Lung (tissue), 12 donors: ENCODE results near the gene HAPSTR1. TPM values are rescaled to one million over a fixed set of nuclear protein-coding genes. Genes with fewer than 3 reads are reported as not detected.

Experiments
- ATAC-seq: fragments of 200-7000 bp; cut with Tn5 transposase; one replicate; pipeline ENCODE4 v1.9.1; 2020; ENCODE audit warnings: moderate number of reproducible peaks; ENCODE audit not compliant: insufficient read depth, low FRiP score
- DNase-seq, 3 donors: peaks; one replicate each; pipeline ENCODE4 v3.0.0-alpha.2; 2013 to 2017
- H3K27ac ChIP-seq, 2 donors: one replicate each; pipeline ENCODE4 v1.5.1; 2013; ENCODE audit warnings: mild to moderate bottlenecking in 2 of 2, moderate library complexity in 2 of 2, control low read depth in 1 of 2, inconsistent platforms in 1 of 2, low read depth in 1 of 2, low read length in 1 of 2
- H3K27me3 ChIP-seq, 3 donors: one replicate each; pipeline ENCODE4 v1.5.1; 2013; ENCODE audit warnings: low read length in 2 of 3; ENCODE audit not compliant: control insufficient read depth in 3 of 3, insufficient read depth in 3 of 3
- H3K36me3 ChIP-seq, 4 donors: one replicate each; pipeline ENCODE4 v1.5.1; 2013; ENCODE audit warnings: low read length in 4 of 4, mild to moderate bottlenecking in 1 of 4, moderate library complexity in 1 of 4; ENCODE audit not compliant: control insufficient read depth in 4 of 4, insufficient read depth in 4 of 4
- H3K4me1 ChIP-seq, 5 donors: one replicate each; pipeline ENCODE4 v1.5.1; 2013; ENCODE audit warnings: low read length in 5 of 5, mild to moderate bottlenecking in 2 of 5, moderate library complexity in 1 of 5; ENCODE audit not compliant: control insufficient read depth in 5 of 5, insufficient read depth in 5 of 5
- H3K4me3 ChIP-seq: one replicate; pipeline ENCODE4 v1.5.1; 2013; ENCODE audit warnings: mild to moderate bottlenecking, control low read depth, moderate library complexity
- H3K9ac ChIP-seq, 2 donors: one replicate each; pipeline ENCODE4 v1.5.1; 2013; ENCODE audit warnings: low read length in 2 of 2, control low read depth in 1 of 2; ENCODE audit not compliant: insufficient read depth in 1 of 2
- H3K9me3 ChIP-seq, 4 donors: one replicate each; pipeline ENCODE4 v1.5.1; 2013; ENCODE audit warnings: low read length in 3 of 4, mild to moderate bottlenecking in 1 of 4, moderate library complexity in 1 of 4; ENCODE audit not compliant: control insufficient read depth in 4 of 4, insufficient read depth in 3 of 4
- CTCF ChIP-seq: IDR thresholded peaks from 2 replicates; pipeline ENCODE4 v1.5.1; 2012; ENCODE audit warnings: mild to moderate bottlenecking; ENCODE audit errors: control extremely low read depth, extremely low read depth
- WGBS, 2 donors: extraction: QIAGEN DNeasy Blood & Tissue Kit; methylation state at CpG; one replicate each; pipeline ENCODE4 v1.1.7; 2013; 5-methylcytosine and 5-hydroxymethylcytosine counted together
- polyA plus RNA-seq, 2 donors: library from polyadenylated mRNA; stranded (reverse); fragments of 200-250 nt; gene quantifications; one replicate each; pipeline ENCODE4 v1.2.1, GENCODE V29; 2013
- total RNA-seq, 2 donors: library from RNA; depleted of rRNA in 1 of 2; stranded (reverse); fragments of >200 nt in 1 of 2; gene quantifications; one replicate each; pipeline ENCODE4 v1.2.1, GENCODE V29; 2014 to 2021
- donor health status: control.
- donor health status: control.
- donor health status: Bipolar disorder and iron deficiency.
- donor health status: healthy.
- donor health status: DM: yes; HTN: yes; CAD: no.

HAPSTR1 gene
- total and polyA plus RNA-seq, 4 donors, result 10.1 to 81.7 (median 40.6) TPM

GRCh38 chr16:9118170-9118569 is 26.7 kb downstream of the HAPSTR1 start:
- H3K27ac ChIP-seq, result no peak overlapping the region
- TF ChIP-seq CTCF, result no peak
- H3K36me3 ChIP-seq, result peaks cover 9 to 17% (median 15%) of the 10 kb centered on the region in 4 donors
- no peak for ATAC-seq
- peaks cover 0 to 37% (median under 1%) of the 10 kb centered on the region in 5 donors for H3K4me1 ChIP-seq
- H3K27me3 ChIP-seq, result no peaks in the 10 kb centered on the region
- H3K4me3 ChIP-seq, result no peak overlapping the region
- no peaks in the 10 kb centered on the region for H3K9me3 ChIP-seq
- no peak for DNase-seq
- no peak overlapping the region for H3K9ac ChIP-seq

- Histone ChIP-seq H3K36me3 (peaks cover 9 to 21% (median 19%) of the 10 kb centered on the region in 4 donors), H3K27me3 (no peaks in the 10 kb centered on the region), H3K4me3 (no peak overlapping the region), H3K9ac (no peak overlapping the region), H3K9me3 (no peaks in the 10 kb centered on the region), H3K27ac (no peak overlapping the region), H3K4me1 (peaks cover 0 to 24% (median 0%) of the 10 kb centered on the region in 5 donors)
- no peak for TF ChIP-seq CTCF
- peak in 1 of 3 donors; percentile 21 for DNase-seq
- ATAC-seq, result no peak
- WGBS, 2 donors, result 29 to 43% methylated on average over 3 of the region's 3 CpGs
Measured at GRCh38 chr16:9119795-9120194, 28.4 kb downstream of the HAPSTR1 start.

- peaks cover 0 to 13% (median 0%) of the 10 kb centered on the region in 5 donors for H3K4me1 ChIP-seq
Measured at GRCh38 chr16:9122342-9122741, 30.9 kb downstream of the HAPSTR1 start.

More at GRCh38 chr16:9122342-9122741, 30.9 kb downstream of the HAPSTR1 start:
- DNase-seq, result no peak
- no peaks in the 10 kb centered on the region for H3K9me3 ChIP-seq
- H3K36me3 ChIP-seq, result peaks cover 3 to 28% (median 19%) of the 10 kb centered on the region in 4 donors
- no peak for TF ChIP-seq CTCF
- ATAC-seq, result no peak
- no peak overlapping the region for H3K9ac ChIP-seq
- 92 to 93% methylated on average over 5 of the region's 5 CpGs for WGBS, 2 donors
- H3K27ac ChIP-seq, result no peak overlapping the region
- no peak overlapping the region for H3K4me3 ChIP-seq
- no peaks in the 10 kb centered on the region for H3K27me3 ChIP-seq
